KBM-7 (cell line): ENCODE data around the gene MLF2.
"Not testable (repeated sequence)": the region's sequence is repeated elsewhere in the genome, so short reads cannot be mapped to it uniquely, and the experiment has no call there.

Source experiments
- DNase-seq: peaks from one replicate; pipeline ENCODE4 v3.0.0-alpha.2; 2015
- in situ Hi-C: fragments of 300-500 bp; cut with MboI; formaldehyde crosslinking; loops from 2 replicates; pipeline ENCODE4 v1.14.3; 2020; ENCODE audit warnings: low sequenced_read_pairs, low pct_unique_long_range_greater_than_20kb, mixed read lengths

MLF2 gene

DNA sequence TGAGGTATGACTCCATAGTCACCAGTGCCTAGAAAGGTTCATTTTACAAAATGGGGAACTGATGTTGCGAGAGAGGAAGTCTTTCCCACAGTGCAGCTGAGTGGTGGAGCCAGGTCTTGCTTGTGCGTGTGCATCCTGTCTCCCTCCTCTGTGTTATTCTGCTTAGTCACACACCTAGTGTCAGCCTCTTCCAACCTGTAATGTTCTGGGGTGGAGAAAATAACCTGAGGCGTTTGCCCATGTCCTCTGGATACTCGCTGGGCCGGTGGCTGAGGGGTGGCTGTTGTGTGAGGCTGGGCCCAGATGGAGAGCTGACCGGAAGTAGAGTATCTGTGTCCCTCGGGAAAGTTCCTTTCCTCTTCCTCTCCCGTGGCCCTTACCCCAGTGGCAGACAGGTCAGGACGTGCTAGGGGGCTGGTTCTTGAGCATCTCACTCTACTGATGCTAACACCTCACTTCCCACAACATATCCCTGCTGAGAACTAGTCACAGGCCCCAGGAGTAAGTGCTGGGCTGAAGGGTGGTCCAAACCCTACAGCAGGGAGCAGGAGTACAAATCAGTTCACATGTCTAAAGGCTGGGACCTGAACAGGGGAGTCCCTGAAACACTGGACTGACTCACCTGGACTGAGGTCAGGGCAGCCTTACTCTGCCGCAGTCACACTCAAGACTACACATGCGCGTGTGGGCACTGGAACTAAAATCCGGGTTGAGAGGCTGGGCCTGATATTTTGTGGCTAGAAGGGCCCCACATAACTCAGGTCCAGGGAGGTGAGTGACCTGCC lies 7.0 kb downstream of the MLF2 start:
- peak; percentile 87 for DNase-seq
- in situ Hi-C loops: no loop called here

DNA sequence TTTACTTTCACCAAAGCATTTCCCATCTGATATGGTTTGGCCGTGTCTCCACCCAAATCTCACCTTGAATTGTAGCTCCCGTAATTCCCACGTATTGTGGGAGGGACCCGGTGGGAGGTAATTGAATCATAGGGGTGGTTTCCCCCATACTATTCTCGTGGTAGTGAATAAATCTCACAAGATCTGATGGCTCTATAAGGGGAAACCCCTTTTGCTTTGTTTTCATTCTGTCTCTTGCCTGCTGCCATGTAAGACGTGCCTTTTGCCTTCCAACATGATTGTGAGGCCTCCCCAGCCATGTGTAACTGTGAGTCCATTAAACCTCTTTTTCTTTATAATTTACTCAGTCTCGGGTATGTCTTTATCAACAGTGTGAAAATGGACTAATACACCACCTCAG lies 9.6 kb downstream of the MLF2 start:
- DNase-seq, in situ Hi-C loops: not testable (repeated sequence)

DNA sequence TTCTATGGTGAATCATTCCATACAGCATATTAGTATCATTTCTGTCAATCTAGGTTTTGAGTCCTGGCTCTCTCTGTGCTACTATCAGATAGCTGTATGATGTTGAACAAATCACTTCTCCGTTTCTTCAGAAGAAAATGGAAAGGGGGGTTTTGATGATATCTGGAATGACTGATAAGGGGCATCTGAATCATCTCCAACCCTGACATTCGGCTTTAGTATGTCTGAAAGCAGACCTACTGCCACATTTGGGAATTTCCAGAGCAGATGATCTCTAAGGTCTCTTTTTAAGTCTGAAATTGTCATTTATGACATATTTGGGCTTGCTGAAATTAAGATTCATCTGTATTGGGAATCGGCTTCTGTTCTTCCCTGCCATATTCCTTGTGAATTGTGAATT lies 10.1 kb downstream of the MLF2 start:
- DNase-seq: no peak
- in situ Hi-C loops: no loop called here

DNA sequence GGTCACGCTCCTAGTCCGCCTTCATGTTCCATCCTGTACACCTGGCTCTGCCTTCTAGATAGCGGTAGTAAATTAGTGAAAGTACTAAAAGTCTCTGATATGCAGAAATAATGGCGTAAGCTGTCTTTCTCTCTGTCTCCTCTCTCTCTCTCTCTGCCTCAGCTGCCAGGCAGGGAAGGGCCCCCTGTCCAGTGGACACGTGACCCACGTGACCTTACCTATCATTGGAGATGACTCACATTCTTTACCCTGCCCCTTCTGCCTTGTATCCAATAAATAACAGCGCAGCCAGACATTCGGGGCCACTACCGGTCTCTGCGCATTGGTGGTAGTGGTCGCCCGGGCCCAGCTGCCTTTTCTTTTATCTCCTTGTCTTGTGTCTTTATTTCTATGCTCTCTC lies 10.9 kb downstream of the MLF2 start:
- in situ Hi-C loops, DNase-seq: not testable (repeated sequence)

DNA sequence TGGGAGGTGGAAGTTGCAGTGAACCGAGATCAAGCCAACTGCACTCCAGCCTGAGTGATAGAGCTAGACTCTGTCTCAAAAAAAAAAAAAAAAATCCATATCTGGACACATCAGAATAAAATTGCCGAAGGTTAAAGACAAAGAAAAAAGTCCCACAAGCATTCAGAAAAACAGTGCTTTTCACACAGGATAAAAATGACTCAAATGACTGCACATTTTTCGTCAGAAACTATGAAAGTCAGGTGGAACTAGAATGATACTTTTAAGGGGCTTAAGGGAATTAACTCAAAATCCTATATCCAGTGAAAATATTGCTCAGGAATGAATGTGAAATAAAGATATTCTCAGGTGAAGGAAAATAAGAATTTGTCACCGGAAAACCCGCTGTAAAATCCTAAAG lies 16.2 kb downstream of the MLF2 start:
- in situ Hi-C loops: no loop called here
- DNase-seq: no peak

DNA sequence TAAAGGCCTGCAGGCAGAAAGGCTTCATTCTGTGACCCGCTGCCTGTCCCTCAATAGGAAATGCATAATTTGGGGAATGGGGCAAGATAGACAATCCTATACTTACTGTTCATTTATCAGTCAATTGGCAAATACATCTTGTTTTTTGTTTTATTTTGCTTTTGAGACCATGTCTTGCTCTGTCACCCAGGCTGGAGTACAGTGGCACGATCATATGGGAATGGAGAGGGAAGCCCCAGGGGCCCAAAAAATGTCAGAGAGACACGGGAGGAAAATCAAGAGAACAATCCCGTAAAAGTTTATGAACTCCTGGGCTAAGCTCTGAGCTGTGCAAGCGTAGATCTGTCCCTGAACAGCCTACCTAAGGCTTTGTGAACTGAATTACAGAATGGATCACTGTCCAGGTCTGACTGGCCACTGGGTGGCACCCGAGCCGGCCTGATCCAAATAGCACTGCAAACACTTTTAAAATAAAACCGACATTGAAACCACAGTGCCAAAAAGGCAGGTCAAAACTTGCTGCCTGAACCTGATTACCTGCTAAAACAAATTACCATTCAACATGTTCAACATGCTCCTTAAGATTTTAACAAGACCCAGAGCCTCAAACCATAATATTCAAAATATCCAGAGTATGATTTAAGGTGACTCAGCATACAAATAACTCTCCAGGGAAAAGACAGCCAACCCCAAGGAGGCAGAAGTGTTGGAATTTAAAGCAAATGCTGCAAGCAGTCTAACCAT lies 17.3 kb downstream of the MLF2 start:
- DNase-seq: peak; percentile 70
- in situ Hi-C loops: no loop called here

DNA sequence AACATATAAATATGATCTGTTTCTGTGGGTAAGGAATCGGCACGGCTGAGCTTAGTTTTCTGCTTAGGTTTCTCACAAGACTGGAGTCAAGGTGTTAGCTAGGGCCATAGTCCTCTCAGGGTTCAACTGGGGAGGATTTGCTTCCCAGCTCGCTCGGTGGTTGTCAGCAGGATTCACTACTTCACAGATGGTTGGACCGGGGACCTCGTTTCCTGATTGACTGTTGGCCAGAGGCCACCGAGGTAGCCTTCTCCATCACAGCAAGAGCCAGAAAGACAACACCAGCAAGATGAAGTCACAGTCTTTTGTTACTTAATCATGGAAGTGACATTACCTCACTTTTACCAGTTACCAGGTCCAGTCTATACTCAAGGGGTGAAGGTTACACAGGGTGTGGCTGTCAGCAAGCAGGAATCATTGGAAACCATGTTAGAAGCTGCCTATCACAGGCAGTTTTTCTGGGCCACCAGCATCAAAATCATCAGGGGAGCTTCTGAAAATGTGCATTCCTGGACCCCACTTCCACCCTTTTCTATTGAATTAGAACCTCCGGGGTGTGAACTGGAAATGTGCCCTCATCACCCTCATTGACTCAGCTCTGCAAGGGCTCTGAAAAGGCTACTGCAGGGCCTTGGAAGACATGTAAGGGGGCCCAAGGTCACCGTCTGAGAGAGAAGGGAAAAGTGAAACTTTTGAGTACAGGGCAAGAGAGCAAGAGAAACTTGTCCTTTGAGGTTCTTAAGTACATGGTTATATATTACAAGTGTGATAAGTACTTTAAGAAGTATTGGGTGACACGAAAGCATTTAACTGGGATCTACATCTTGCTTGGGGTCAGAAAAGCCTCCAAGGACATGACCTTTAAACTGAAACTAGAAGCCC lies 18.2 kb downstream of the MLF2 start:
- in situ Hi-C loops: no loop called here
- DNase-seq: no peak

DNA sequence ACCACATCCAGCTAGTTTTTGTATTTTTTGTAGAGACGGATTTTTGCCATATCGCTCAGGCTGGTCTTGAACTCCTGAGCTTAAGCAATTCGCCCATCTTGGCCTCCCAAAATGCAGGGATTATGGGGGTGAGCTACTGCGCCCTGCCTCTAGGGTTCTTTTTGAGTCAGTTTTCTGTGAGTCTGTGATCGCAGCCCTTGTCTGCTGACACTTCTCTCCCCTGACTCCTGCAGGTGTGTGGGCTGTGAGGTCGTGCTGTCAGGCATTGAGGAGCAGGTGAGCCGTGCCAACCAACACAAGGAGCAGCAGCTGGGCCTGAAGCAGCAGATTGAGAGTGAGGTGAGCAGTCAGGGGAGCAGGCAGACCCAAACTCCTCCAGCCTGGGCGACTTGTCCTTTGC lies 22.8 kb downstream of the MLF2 start:
- DNase-seq: no peak
- in situ Hi-C loops: no loop called here

DNA sequence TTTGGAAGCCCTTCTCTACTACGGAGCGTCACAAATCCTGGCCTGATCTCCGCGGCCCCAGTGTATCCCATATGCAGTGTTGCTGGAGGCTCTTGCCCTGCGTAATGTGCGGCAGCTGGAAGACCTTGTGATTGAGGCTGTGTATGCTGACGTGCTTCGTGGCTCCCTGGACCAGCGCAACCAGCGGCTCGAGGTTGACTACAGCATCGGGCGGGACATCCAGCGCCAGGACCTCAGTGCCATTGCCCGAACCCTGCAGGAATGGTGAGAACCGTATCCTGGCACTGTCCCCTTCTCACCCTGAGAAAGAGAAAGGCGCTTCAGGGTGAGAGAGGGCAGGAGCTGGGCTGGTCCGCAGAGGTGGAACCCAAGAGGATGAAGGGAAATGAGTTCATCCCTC lies 23.8 kb downstream of the MLF2 start:
- in situ Hi-C loops: no loop called here

DNA sequence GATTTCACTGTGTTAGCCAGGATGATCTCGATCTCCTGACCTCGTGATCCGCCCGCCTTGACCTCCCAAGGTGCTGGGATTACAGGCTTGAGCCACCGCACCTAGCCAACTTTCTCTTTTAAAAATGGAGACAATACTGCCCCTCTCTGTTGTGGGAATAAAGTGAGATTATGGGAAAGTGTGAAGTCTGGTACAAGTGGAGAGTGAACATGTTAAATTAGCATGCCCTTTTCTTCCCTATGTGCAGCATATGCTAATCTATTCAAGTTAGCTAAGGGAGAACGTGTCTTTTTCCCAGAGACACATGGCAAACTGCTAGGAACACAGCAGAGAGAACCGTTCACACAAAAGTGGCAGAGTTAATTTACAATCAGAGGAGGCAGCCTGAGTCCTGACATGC lies 27.6 kb downstream of the MLF2 start:
- in situ Hi-C loops: no loop called here
- DNase-seq: no peak

More for the DNA sequence above, 23.8 kb downstream of the MLF2 start:
- no peak for DNase-seq

DNA sequence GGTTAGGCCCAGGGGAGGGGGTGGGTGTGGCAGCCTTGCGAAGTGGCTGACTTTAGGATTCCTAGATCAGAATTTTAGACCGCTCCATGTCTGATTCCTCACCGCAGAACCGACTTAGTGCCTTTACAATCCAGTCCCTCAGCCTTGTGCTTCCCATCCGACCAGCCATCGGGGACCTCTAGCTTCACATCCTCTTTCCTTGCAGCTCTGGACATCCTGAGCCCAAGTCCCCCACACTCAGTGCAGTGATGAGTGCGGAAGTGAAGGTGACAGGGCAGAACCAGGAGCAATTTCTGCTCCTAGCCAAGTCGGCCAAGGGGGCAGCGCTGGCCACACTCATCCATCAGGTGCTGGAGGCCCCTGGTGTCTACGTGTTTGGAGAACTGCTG lies 28.5 kb downstream of the MLF2 start:
- in situ Hi-C loops: no loop called here
- DNase-seq: peak; percentile 54

DNA sequence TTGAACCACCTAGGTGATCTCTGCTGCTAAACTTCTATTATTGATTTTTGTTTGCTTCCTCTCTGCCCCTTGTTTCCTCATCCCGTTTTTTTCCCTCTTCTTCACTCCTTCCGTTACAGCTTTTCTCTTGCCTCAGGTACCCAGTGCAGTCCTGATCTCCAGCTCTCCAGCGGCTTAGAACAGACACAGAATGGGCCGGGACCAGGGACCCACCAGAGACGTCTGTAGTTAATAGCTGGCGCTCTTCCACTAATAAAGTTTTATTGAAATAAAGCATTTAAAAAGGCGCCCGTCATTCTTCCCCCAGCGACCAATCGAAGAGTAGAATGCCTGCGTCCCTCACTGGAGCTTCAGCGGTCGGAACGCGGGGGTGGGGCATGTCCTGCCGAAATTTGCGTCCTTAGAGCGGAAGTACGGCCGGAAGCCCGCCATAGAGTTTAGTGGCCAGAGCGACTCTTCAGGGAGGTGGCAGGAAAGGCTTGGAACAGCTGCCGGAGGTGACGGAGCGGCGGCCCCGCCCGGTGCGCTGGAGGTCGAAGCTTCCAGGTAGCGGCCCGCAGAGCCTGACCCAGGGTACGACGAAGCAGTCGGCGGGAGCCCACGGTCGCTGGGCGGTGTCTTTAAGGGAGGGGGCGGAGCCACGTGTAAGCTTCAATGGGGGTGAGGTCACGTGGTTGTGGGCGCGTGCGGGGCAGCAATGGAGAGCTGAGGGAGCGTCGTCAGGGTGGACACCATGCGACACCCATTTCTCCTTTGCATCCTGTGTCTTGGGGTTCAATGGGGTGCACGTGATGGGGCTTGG lies 29.1 kb downstream of the MLF2 start, which contains the start of gene COPS7A:
Gene COPS7A (plus strand): TSS at position 440 of the 802 bp plus-strand sequence. CDS start 611 bp downstream, outside the sequence.
- in situ Hi-C loops: no loop called here
- peak; percentile 99 for DNase-seq

DNA sequence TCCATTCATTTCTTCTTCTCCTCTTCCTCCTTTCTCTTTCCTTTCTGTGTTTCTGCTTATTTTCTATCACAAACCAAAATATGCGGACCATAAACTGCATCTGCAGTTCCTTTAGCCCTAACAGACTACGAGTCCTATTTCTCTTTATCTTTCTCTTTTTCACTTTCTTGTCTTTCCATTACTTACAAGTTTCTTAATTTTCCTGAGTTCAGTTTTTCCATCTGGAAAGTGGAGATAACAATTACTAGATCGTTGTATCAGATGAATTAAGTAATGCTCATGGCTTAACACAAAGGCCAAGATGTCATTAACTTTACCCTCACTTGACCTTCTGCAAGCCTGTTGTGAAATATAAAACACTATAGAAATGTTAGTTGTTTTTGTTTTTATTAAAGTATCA lies 30.1 kb downstream of the MLF2 start:
- DNase-seq: no peak
- in situ Hi-C loops: no loop called here

DNA sequence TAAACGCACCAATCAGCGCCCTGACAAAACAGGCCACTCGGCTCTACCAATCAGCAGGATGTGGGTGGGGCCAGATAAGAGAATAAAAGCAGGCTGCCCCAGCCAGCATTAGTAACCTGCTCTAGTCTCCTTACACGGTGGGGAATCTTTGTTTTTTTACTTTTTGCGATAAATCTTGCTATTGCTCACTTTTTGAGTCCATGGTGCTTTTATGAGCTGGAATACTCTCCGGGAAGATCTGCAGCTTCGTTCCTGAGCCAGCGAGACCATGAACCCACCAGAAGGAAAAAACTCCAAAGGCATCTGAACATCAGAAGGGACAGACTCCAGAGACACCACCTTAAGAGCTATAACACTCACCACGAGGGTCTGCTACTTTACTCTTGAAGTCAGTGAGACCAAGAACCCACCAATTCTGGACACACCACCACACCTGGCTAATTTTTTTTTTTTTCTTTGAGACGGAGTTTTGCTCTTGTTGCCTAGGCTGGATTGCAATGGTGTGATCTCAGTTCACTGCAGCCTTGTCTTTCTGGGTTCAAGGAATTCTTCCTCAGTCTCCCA lies 36.0 kb downstream of the MLF2 start:
- in situ Hi-C loops: no loop called here
- no peak for DNase-seq

DNA sequence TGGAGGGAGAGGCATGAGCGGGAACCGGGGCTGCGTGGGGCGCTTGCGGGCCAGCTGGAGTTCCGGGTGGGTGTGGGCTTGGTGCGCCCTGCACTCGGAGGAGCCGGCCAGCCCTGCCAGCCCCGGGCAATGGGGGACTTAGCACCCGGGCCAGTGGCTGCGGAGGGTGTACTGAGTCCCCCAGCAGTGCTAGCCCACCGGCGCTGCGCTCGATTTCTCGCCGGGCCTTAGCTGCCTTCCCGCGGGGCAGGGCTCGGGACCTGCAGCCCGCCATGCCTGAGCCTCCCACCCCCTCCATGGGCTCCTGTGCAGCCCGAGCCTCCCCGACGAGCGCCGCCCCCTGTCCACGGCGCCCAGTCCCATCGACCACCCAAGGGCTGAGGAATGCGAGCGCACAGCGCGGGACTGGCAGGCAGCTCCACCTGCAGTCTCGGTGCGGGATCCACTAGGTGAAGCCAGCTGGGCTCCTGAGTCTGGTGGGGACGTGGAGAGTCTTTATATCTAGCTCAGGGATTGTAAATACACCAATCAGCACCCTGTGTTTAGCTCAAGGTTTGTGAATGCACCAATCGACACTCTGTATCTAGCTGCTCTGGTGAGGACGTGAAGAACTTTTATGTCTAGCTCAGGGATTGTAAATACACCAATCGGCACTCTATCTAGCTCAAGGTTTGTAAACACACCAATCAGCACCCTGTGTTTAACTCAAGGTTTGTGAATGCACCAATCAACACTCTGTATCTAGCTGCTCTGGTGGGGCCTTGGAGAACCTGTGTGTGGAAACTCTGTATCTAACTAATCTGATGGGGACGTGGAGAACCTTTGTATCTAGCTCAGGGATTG lies 36.7 kb downstream of the MLF2 start:
- in situ Hi-C loops, DNase-seq: not testable (repeated sequence)

DNA sequence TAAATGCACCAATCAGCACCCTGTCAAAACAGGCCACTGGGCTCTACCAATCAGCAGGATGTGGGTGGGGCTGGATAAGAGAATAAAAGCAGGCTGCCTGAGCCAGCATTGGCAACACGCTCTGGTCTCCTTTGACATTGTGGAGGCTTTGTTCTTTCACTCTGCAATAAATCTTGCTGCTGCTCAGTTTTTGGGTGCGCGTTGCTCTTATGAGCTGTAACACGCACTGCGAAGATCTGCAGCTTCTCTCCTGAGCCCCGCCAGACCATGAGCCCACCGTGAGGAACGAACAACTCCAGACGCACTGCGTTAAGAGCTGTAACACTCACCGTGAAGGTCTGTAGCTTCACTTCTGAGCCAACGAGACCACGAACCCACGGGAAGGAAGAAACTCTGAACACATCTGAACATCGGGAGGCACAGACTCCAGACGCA lies 44.0 kb downstream of the MLF2 start:
- no peak for DNase-seq
- in situ Hi-C loops: no loop called here

DNA sequence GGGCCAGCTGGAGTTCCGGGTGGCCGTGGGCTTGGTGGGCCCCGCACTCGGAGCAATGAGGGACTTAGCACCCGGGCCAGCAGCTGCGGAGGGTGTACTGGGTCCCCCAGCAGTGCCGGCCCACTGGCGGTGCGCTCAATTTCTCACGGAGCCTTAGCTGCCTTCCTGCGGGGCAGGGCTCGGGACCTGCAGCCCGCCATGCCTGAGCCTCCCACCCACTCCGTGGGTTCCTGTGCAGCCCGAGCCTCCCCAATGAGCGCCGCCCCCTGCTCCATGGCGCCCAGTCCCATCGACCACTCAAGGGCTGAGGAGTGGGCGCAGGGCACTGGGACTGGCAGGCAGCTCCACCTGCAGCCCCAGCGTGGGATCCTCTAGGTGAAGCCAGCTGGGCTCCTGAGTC lies 44.6 kb downstream of the MLF2 start:
- DNase-seq: not testable (repeated sequence)

DNA sequence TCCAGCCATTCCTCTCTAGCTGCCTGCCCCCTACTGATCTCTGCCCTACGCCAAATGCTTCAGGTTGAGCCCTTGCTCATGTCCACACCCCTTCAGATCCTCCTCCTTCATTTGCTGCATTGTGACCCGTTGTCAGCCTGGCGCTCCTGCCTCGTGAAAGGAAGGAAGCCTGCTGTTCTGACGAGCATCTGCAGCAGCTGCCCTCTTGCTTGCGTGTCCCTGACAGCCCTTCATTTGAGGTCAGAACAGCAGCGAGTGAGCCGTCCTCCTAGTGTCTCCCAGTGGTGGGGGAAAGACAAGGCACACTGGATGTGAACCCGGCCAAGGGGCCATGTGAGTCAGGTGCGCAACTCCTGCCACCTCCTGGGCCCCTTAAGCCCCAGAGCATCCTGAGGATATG lies 49.3 kb downstream of the MLF2 start:
- peak; percentile 53 for DNase-seq
- in situ Hi-C loops: no loop called here

More for the DNA sequence above, 44.6 kb downstream of the MLF2 start:
- in situ Hi-C loops: not testable (repeated sequence)
